ENCODE results near the gene CHRNA9. TPM values are rescaled to one million over a fixed set of nuclear protein-coding genes. Genes with fewer than 3 reads are reported as not detected.

The CHRNA9 gene
- polyA plus RNA-seq, 1 of the 3 experiments (the other 2 are of a cell fraction), result 0.05 TPM

DNA sequence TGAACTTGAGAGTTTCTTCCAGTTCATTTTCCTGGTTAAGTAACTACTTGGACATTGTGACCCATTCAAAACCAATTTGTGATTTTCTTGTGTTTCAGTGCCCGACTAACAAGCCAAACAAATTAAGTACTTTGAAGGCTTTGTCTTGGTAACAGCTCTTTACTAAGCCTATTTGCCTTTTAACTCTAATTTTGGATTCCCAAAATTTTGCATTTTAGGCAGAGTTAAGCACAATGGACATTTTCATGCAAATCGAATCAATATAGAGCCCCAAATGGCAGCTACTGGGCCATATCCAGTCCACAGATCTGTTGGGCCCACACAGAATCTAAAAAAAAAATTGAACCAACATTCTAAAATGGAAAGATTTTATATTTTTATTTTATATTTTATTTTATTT, 31.4 kb upstream of the CHRNA9 start:
- Histone ChIP-seq H3F3A (replicated peaks; ENCODE audit: insufficient read depth) (no peaks in the 10 kb centered on the region), H2AFZ (ENCODE audit: low read depth) (no peak overlapping the region), H3K27me3 (ENCODE audit: insufficient read depth) (no peaks in the 10 kb centered on the region), H3K27ac (ENCODE audit: low read depth in 2 of 2, low read length in 1 of 2) (no peak overlapping the region), H3K36me3 (replicated peaks in 1 of 2; ENCODE audit: control insufficient read depth in 1 of 2, insufficient read depth in 2 of 2, low read length in 1 of 2) (no peaks in the 10 kb centered on the region), H3K9me2 (no peaks in the 10 kb centered on the region), H3K4me1 (ENCODE audit: control insufficient read depth in 1 of 2, insufficient read depth in 2 of 2, low read depth in 1 of 2, low read length in 1 of 2) (no peaks in the 10 kb centered on the region; a peak in 1 of 4 replicates), H3K4me2 (no peak overlapping the region), H4K20me1 (ENCODE audit: insufficient read depth) (no peaks in the 10 kb centered on the region), H3K9ac (no peak overlapping the region), H3K9me3 (no peaks in the 10 kb centered on the region), H3K4me3 (ENCODE audit: low read depth in 2 of 2, low read length in 1 of 2) (no peak overlapping the region), H3K79me2 (ENCODE audit: insufficient read depth) (no peaks in the 10 kb centered on the region)
- CTCF ChIA-PET, result interaction anchor here (1.9 kb wide), 1 partner anchor 13 kb away, joined by 5 read pairs; no protein-coding TSS in a partner anchor
- TF ChIP-seq POLR2AphosphoS5 (IDR thresholded peaks at IDR 0.05; ENCODE audit: low read depth, low read length), result no peak
- no peak for TF ChIP-seq RFX5 (IDR thresholded peaks at IDR 0.05; ENCODE audit: low read length)
- TF ChIP-seq, protein P1, sequence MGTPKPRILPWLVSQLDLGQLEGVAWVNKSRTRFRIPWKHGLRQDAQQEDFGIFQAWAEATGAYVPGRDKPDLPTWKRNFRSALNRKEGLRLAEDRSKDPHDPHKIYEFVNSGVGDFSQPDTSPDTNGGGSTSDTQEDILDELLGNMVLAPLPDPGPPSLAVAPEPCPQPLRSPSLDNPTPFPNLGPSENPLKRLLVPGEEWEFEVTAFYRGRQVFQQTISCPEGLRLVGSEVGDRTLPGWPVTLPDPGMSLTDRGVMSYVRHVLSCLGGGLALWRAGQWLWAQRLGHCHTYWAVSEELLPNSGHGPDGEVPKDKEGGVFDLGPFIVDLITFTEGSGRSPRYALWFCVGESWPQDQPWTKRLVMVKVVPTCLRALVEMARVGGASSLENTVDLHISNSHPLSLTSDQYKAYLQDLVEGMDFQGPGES (IDR thresholded peaks at IDR 0.05; ENCODE audit: low read depth, low read length), result no peak
- DNase-seq, result no peak
- POLR2A ChIA-PET, result no interaction called here
- 89% methylated on average over 2 of the region's 2 CpGs for WGBS (ENCODE audit: low lambda C conversion rate)

DNA sequence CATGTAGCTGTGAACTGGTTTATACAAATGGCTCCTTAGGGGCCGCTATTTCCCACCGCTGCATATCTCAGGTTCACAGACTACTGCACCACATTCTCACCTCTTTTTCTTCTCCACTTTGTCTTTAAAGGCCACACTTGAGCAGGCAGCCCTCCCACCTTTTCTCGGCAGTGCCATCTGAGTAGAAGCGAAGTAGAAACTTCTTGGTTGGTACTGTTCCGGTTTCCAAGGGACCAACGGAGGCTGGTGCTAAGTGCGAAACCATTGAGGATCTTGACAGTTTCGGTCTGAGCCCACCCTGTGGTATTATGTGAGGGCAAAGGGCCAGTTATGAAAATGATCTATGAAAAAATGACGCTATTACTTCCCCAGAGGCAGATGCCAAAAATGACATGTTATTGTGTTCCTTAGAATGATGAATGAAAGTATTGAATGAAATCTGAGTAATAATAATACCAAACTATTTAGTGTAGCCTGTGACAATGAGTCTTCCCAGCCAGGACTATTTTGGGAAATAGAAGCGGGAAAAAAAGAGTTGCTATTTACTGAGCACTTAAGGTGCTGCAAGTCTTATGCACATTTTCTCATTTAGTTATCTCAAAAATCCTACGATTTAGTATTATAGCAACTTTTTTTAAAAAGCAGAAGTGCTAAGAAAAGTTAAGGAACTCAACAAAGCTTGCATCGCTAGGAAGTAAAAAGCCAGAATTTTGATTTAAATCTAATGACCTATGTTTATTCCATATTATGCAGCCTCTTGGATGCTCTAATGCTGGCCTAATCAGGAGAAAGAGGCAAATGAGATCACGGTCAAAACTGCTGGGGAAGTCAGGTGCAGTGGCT, 29.6 kb upstream of the CHRNA9 start:
- H3K36me3 ChIP-seq (replicated peaks in 1 of 2; ENCODE audit: control insufficient read depth in 1 of 2, insufficient read depth in 2 of 2, low read length in 1 of 2), result no peaks in the 10 kb centered on the region
- no peak overlapping the region for H3K4me2 ChIP-seq
- H2AFZ ChIP-seq (ENCODE audit: low read depth), result no peak overlapping the region
- 77% methylated on average over 13 of the region's 13 CpGs for WGBS (ENCODE audit: low lambda C conversion rate)
- ChIA-PET POLR2A (no interaction called here), CTCF (interaction anchor here (0.9 to 4.1 kb wide), 4 partner anchors 11 to 250 kb away, joined by 3 to 20 read pairs (median 10); partner anchors contain the start of gene N4BP2)
- no peak overlapping the region for H3K27ac ChIP-seq (ENCODE audit: low read depth in 2 of 2, low read length in 1 of 2)
- H3K9me3 ChIP-seq, result no peaks in the 10 kb centered on the region
- no peaks in the 10 kb centered on the region for H3K9me2 ChIP-seq
- peaks cover 0 to 2% of the 10 kb centered on the region in 2 experiments; a peak in 1 of 4 replicates for H3K4me1 ChIP-seq (ENCODE audit: control insufficient read depth in 1 of 2, insufficient read depth in 2 of 2, low read depth in 1 of 2, low read length in 1 of 2)
- H3F3A ChIP-seq (replicated peaks; ENCODE audit: insufficient read depth), result no peaks in the 10 kb centered on the region
- H3K9ac ChIP-seq, result no peak overlapping the region
- DNase-seq, result no peak
- no peaks in the 10 kb centered on the region for H4K20me1 ChIP-seq (ENCODE audit: insufficient read depth)
- no peak overlapping the region for H3K4me3 ChIP-seq (ENCODE audit: low read depth in 2 of 2, low read length in 1 of 2)
- H3K27me3 ChIP-seq (ENCODE audit: insufficient read depth), result no peaks in the 10 kb centered on the region
- H3K79me2 ChIP-seq (ENCODE audit: insufficient read depth), result no peaks in the 10 kb centered on the region
- TF ChIP-seq GABPA (IDR thresholded peaks at IDR 0.05; ENCODE audit: low read depth) (no peak), JUND (IDR thresholded peaks at IDR 0.05) (no peak), MXI1 (IDR thresholded peaks at IDR 0.05; ENCODE audit: low read depth, low read length) (no peak), GATA2 (CRISPR knock-in tag; IDR thresholded peaks at IDR 0.05) (no peak), SMC3 (IDR thresholded peaks at IDR 0.05; ENCODE audit: low read depth, low read length) (no peak), RFX5 (IDR thresholded peaks at IDR 0.05; ENCODE audit: low read length) (no peak), TEAD4 (IDR thresholded peaks at IDR 0.05; ENCODE audit: borderline replicate concordance, insufficient read depth) (no peak), TAF1 (IDR thresholded peaks at IDR 0.05; ENCODE audit: borderline replicate concordance, low read depth, low read length) (no peak)
- TF ChIP-seq, protein P2, sequence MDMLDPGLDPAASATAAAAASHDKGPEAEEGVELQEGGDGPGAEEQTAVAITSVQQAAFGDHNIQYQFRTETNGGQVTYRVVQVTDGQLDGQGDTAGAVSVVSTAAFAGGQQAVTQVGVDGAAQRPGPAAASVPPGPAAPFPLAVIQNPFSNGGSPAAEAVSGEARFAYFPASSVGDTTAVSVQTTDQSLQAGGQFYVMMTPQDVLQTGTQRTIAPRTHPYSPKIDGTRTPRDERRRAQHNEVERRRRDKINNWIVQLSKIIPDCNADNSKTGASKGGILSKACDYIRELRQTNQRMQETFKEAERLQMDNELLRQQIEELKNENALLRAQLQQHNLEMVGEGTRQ (IDR thresholded peaks at IDR 0.05; ENCODE audit: borderline replicate concordance, low read depth, low read length), result no peak
- TF ChIP-seq, protein P3, sequence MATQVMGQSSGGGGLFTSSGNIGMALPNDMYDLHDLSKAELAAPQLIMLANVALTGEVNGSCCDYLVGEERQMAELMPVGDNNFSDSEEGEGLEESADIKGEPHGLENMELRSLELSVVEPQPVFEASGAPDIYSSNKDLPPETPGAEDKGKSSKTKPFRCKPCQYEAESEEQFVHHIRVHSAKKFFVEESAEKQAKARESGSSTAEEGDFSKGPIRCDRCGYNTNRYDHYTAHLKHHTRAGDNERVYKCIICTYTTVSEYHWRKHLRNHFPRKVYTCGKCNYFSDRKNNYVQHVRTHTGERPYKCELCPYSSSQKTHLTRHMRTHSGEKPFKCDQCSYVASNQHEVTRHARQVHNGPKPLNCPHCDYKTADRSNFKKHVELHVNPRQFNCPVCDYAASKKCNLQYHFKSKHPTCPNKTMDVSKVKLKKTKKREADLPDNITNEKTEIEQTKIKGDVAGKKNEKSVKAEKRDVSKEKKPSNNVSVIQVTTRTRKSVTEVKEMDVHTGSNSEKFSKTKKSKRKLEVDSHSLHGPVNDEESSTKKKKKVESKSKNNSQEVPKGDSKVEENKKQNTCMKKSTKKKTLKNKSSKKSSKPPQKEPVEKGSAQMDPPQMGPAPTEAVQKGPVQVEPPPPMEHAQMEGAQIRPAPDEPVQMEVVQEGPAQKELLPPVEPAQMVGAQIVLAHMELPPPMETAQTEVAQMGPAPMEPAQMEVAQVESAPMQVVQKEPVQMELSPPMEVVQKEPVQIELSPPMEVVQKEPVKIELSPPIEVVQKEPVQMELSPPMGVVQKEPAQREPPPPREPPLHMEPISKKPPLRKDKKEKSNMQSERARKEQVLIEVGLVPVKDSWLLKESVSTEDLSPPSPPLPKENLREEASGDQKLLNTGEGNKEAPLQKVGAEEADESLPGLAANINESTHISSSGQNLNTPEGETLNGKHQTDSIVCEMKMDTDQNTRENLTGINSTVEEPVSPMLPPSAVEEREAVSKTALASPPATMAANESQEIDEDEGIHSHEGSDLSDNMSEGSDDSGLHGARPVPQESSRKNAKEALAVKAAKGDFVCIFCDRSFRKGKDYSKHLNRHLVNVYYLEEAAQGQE (IDR thresholded peaks at IDR 0.05; ENCODE audit: low read depth, low read length), result no peak
- TF ChIP-seq, protein P4, sequence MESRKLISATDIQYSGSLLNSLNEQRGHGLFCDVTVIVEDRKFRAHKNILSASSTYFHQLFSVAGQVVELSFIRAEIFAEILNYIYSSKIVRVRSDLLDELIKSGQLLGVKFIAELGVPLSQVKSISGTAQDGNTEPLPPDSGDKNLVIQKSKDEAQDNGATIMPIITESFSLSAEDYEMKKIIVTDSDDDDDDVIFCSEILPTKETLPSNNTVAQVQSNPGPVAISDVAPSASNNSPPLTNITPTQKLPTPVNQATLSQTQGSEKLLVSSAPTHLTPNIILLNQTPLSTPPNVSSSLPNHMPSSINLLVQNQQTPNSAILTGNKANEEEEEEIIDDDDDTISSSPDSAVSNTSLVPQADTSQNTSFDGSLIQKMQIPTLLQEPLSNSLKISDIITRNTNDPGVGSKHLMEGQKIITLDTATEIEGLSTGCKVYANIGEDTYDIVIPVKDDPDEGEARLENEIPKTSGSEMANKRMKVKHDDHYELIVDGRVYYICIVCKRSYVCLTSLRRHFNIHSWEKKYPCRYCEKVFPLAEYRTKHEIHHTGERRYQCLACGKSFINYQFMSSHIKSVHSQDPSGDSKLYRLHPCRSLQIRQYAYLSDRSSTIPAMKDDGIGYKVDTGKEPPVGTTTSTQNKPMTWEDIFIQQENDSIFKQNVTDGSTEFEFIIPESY (IDR thresholded peaks at IDR 0.05; ENCODE audit: borderline replicate concordance, low read depth), result no peak
- TF ChIP-seq, protein P5, sequence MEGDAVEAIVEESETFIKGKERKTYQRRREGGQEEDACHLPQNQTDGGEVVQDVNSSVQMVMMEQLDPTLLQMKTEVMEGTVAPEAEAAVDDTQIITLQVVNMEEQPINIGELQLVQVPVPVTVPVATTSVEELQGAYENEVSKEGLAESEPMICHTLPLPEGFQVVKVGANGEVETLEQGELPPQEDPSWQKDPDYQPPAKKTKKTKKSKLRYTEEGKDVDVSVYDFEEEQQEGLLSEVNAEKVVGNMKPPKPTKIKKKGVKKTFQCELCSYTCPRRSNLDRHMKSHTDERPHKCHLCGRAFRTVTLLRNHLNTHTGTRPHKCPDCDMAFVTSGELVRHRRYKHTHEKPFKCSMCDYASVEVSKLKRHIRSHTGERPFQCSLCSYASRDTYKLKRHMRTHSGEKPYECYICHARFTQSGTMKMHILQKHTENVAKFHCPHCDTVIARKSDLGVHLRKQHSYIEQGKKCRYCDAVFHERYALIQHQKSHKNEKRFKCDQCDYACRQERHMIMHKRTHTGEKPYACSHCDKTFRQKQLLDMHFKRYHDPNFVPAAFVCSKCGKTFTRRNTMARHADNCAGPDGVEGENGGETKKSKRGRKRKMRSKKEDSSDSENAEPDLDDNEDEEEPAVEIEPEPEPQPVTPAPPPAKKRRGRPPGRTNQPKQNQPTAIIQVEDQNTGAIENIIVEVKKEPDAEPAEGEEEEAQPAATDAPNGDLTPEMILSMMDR (IDR thresholded peaks at IDR 0.05), result no peak
